B cell (primary cell): ENCODE results near the gene PRSS36. TPM values are rescaled to one million over a fixed set of nuclear protein-coding genes. Genes with fewer than 3 reads are reported as not detected.
A peak's percentile ranks its signal among the peaks of the same experiment; 100 is the strongest.
"Not testable (repeated sequence)": the region's sequence is repeated elsewhere in the genome, so short reads cannot be mapped to it uniquely, and the experiment has no call there.

Experiments
- ATAC-seq: fragments of 200-7000 bp; cut with Tn5 transposase; one replicate; pipeline ENCODE4 v1.10.0; 2021; ENCODE audit warnings: low read depth, mild to moderate bottlenecking, moderate number of reproducible peaks, moderate library complexity
- CTCF ChIA-PET: fragments of 350-600 bp; sonication (Branson Sonifier 250); formaldehyde crosslinking; loops from one replicate; lab custom pipeline; 2021; ENCODE audit warnings: antibody characterized with exemption, inconsistent platforms; lab: Charles Lee
- POLR2A ChIA-PET: fragments of 350-600 bp; sonication (Branson Sonifier 250); formaldehyde crosslinking; loops from one replicate; lab custom pipeline; 2021; ENCODE audit warnings: antibody characterized with exemption; lab: Charles Lee
- DNase-seq: peaks from one replicate; pipeline ENCODE4 v3.0.0; 2013
- H2AFZ ChIP-seq: 2 replicates; pipeline ENCODE4 v1.6.1; 2012; ENCODE audit warnings: mild to moderate bottlenecking, low read depth, low read length; ENCODE audit not compliant: insufficient read depth, poor library complexity, severe bottlenecking
- H3K27ac ChIP-seq, 2 donors: 1 replicate in 1 of 2; 2 replicates in 1 of 2; pipeline ENCODE4 v1.5.1; 2012 to 2013; ENCODE audit warnings: low read length in 2 of 2, mild to moderate bottlenecking in 2 of 2, moderate library complexity in 1 of 2
- H3K27me3 ChIP-seq, 4 experiments: fragments of 200-600 bp in 1 of 4; sonication (generic) in 1 of 4; replicated peaks in 1 of 4; 1 replicate in 2 of 4; 2 replicates in 2 of 4; pipeline versions ENCODE4 v1.6.1 to v1.7.0; 2013 to 2016; ENCODE audit warnings: low read length in 3 of 4, mild to moderate bottlenecking in 2 of 4, mixed read lengths in 1 of 4, moderate library complexity in 1 of 4; ENCODE audit not compliant: insufficient read depth in 4 of 4, control insufficient read depth in 3 of 4; ENCODE audit errors: control extremely low read depth in 1 of 4
- H3K36me3 ChIP-seq, 2 experiments: replicated peaks in 1 of 2; 1 replicate in 1 of 2; 2 replicates in 1 of 2; pipeline versions ENCODE4 v1.6.1 to v1.7.1; 2013; ENCODE audit warnings: low read length in 1 of 2; ENCODE audit not compliant: insufficient read depth in 2 of 2, control insufficient read depth in 1 of 2; ENCODE audit errors: control extremely low read depth in 1 of 2, extremely low read depth in 1 of 2
- H3K4me1 ChIP-seq, 2 donors: fragments of 200-600 bp in 1 of 2; sonication (generic) in 1 of 2; 1 replicate in 1 of 2; 2 replicates in 1 of 2; pipeline versions ENCODE4 v1.5.1 to v1.6.1; 2013 to 2017; ENCODE audit warnings: low read length in 2 of 2; ENCODE audit not compliant: control insufficient read depth in 2 of 2, insufficient read depth in 2 of 2
- H3K4me2 ChIP-seq: replicated peaks from 2 replicates; pipeline ENCODE3; 2012; ENCODE audit warnings: mild to moderate bottlenecking, low read depth, low read length; ENCODE audit not compliant: poor library complexity, severe bottlenecking
- H3K4me3 ChIP-seq, 5 experiments: fragments of 200-600 bp in 1 of 5; sonication (generic) in 1 of 5; 1 replicate in 3 of 5; 2 replicates in 2 of 5; pipeline versions ENCODE4 v1.5.1 to v1.7.0; 2011 to 2016; ENCODE audit warnings: low read length in 4 of 5, mild to moderate bottlenecking in 4 of 5, low read depth in 2 of 5, control low read depth in 1 of 5, moderate library complexity in 1 of 5; ENCODE audit not compliant: insufficient read depth in 1 of 5; ENCODE audit errors: control extremely low read depth in 1 of 5, extremely low read depth in 1 of 5
- H3K79me2 ChIP-seq: fragments of 200-600 bp; sonication (generic); one replicate; pipeline ENCODE4 v1.6.0; 2016; ENCODE audit warnings: low read length; ENCODE audit not compliant: control insufficient read depth, insufficient read depth
- H3K9ac ChIP-seq: fragments of 200-600 bp; sonication (generic); 2 replicates; pipeline ENCODE4 v1.6.1; 2017; ENCODE audit warnings: mild to moderate bottlenecking, low read length, moderate library complexity
- H3K9me3 ChIP-seq, 3 donors: one replicate each; pipeline versions ENCODE4 v1.6.1 to v1.7.1; 2013; ENCODE audit warnings: low read length in 2 of 3; ENCODE audit not compliant: control insufficient read depth in 2 of 3, insufficient read depth in 1 of 3; ENCODE audit errors: control extremely low read depth in 1 of 3
- H4K20me1 ChIP-seq: 2 replicates; pipeline ENCODE4 v1.6.0; 2012; ENCODE audit warnings: mild to moderate bottlenecking, low read length; ENCODE audit not compliant: insufficient read depth, control insufficient read depth, poor library complexity, severe bottlenecking
- H3K27ac Mint-ChIP-seq: one replicate; pipeline ENCODE4 v1.8.0; 2021; ENCODE audit warnings: mixed read lengths
- H3K27me3 Mint-ChIP-seq: one replicate; pipeline ENCODE4 v1.8.0; 2021; ENCODE audit warnings: mixed read lengths
- H3K4me1 Mint-ChIP-seq: one replicate; pipeline ENCODE4 v1.8.0; 2021; ENCODE audit warnings: mixed read lengths
- H3K4me3 Mint-ChIP-seq: one replicate; pipeline ENCODE4 v1.8.0; 2021; ENCODE audit warnings: mixed read lengths
- H3K9me3 Mint-ChIP-seq: one replicate; pipeline ENCODE4 v1.8.0; 2022; ENCODE audit warnings: mixed read lengths; ENCODE audit not compliant: insufficient read depth
- EZH2 ChIP-seq: IDR thresholded peaks from 2 replicates; pipeline ENCODE4 v1.6.1; 2012; ENCODE audit warnings: borderline replicate concordance, low read depth, mild to moderate bottlenecking, moderate library complexity, low read length; ENCODE audit not compliant: insufficient read depth, poor library complexity, severe bottlenecking
- WGBS: methylation state at CpG from one replicate; pipeline ENCODE4 v1.1.5; 2013; ENCODE audit warnings: missing lambda C conversion rate; ENCODE audit not compliant: insufficient coverage; 5-methylcytosine and 5-hydroxymethylcytosine counted together
- intact Hi-C: fragments of 100-400 bp; cut with micrococcal nuclease; formaldehyde crosslinking; loops from one replicate; pipeline ENCODE4 v1.10.0; 2022
- polyA plus RNA-seq: library from polyadenylated mRNA; depleted of rRNA; stranded (reverse); fragments of >200 nt; gene quantifications from 2 replicates; pipeline ENCODE4 v1.2.3, GENCODE V29; 2012
- total RNA-seq, 2 donors: library from RNA; stranded (reverse); fragments of 120-200 nt in 1 of 2; gene quantifications; 1 replicate in 1 of 2; 2 replicates in 1 of 2; pipeline versions ENCODE4 v1.2.3 to v1.2.4, GENCODE V29; 2013 to 2022
- TF ChIP-seq, protein P1 (sequence below): fragments of 200-600 bp; IDR thresholded peaks from one replicate; pipeline ENCODE4 v1.8.0; 2022; ENCODE audit warnings: antibody characterized with exemption, mild to moderate bottlenecking

Gene PRSS36
- total and polyA plus RNA-seq, 2 donors (not counting 1 experiment from before 2014, with no cell fraction given) = 1.0 to 1.6 TPM

GRCh38 chr16:31105677-31106213 lies 44.1 kb downstream of the PRSS36 start:
- Mint-ChIP-seq H3K4me1 (peaks cover 21% of the 10 kb centered on the region), H3K4me3 (peak overlapping the region; percentile 65), H3K27me3 (no peaks in the 10 kb centered on the region), H3K9me3 (no peaks in the 10 kb centered on the region), H3K27ac (peak overlapping the region; percentile 46)
- Histone ChIP-seq H3K4me3 (peak overlapping the region in 2 of 5 experiments; percentile 18 to 28), H3K9ac (no peak overlapping the region), H3K4me1 (peaks cover 7 to 18% of the 10 kb centered on the region in 2 donors), H3K27ac (no peak overlapping the region), H3K27me3 (no peaks in the 10 kb centered on the region), H3K4me2 (peak overlapping the region; percentile 79), H4K20me1 (no peaks in the 10 kb centered on the region), H2AFZ (peak overlapping the region; percentile 84), H3K36me3 (peaks cover 0 to 11% of the 10 kb centered on the region in 2 experiments), H3K9me3 (no peaks in the 10 kb centered on the region), H3K79me2 (peaks cover 10% of the 10 kb centered on the region)
- peak; percentile 94 for ATAC-seq
- intact Hi-C loops = loop anchor here (10.0 kb wide), 1 partner anchor 79 kb away; the partner anchor contains the start of gene FUS
- CTCF ChIA-PET = no interaction called here
- peak; percentile 83 for DNase-seq
- WGBS = under 1% methylated on average over 21 of the region's 33 CpGs
- POLR2A ChIA-PET = no interaction called here
- TF ChIP-seq, protein P1, sequence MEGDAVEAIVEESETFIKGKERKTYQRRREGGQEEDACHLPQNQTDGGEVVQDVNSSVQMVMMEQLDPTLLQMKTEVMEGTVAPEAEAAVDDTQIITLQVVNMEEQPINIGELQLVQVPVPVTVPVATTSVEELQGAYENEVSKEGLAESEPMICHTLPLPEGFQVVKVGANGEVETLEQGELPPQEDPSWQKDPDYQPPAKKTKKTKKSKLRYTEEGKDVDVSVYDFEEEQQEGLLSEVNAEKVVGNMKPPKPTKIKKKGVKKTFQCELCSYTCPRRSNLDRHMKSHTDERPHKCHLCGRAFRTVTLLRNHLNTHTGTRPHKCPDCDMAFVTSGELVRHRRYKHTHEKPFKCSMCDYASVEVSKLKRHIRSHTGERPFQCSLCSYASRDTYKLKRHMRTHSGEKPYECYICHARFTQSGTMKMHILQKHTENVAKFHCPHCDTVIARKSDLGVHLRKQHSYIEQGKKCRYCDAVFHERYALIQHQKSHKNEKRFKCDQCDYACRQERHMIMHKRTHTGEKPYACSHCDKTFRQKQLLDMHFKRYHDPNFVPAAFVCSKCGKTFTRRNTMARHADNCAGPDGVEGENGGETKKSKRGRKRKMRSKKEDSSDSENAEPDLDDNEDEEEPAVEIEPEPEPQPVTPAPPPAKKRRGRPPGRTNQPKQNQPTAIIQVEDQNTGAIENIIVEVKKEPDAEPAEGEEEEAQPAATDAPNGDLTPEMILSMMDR = peak; percentile 81
- no peak for TF ChIP-seq EZH2

- H3K36me3 ChIP-seq, DNase-seq, H3K9ac ChIP-seq, H3K4me3 ChIP-seq, H3K27me3 Mint-ChIP-seq, H3K27me3 ChIP-seq, H3K79me2 ChIP-seq, H4K20me1 ChIP-seq, H2AFZ ChIP-seq, ATAC-seq, H3K27ac Mint-ChIP-seq, H3K4me1 Mint-ChIP-seq, H3K9me3 Mint-ChIP-seq, H3K27ac ChIP-seq, H3K4me1 ChIP-seq, H3K4me3 Mint-ChIP-seq, H3K9me3 ChIP-seq, H3K4me2 ChIP-seq: not testable (repeated sequence)
- intact Hi-C loops = loop anchor here (10.0 kb wide), 1 partner anchor 84 kb away; the partner anchor contains the start of gene FUS
- CTCF ChIA-PET = interaction anchor here (0.6 to 0.7 kb wide), 3 partner anchors 17 to 46 kb away, joined by 3 read pairs; no protein-coding TSS in a partner anchor
- 98% methylated on average over 7 of the region's 13 CpGs for WGBS
- POLR2A ChIA-PET = interaction anchor here (0.7 kb wide), 2 partner anchors 27 to 199 kb away, joined by 6 to 7 read pairs; no protein-coding TSS in a partner anchor
These were observed 48.8 kb downstream of the PRSS36 start for GRCh38 chr16:31100876-31101641.
